Smooth muscle cell (in vitro differentiated cells): ENCODE data around the gene CLDND2. TPM values are rescaled to one million over a fixed set of nuclear protein-coding genes. Genes with fewer than 3 reads are reported as not detected.

Experiments used
- DNase-seq: peaks from one replicate; lab custom pipeline; 2025; ENCODE audit not compliant: unreplicated experiment; lab: John Stamatoyannopoulos, UW
- H2AFZ ChIP-seq: fragments of 200-600 bp; sonication (generic); 2 replicates; pipeline ENCODE4 v1.6.0; 2016; ENCODE audit warnings: antibody characterized with exemption, low read depth, mild to moderate bottlenecking
- H3F3A ChIP-seq: fragments of 200-600 bp; sonication (generic); 2 replicates; pipeline ENCODE4 v1.6.0; 2017; ENCODE audit warnings: antibody characterized with exemption, low read depth
- H3K27ac ChIP-seq: fragments of 200-600 bp; sonication (generic); 2 replicates; pipeline ENCODE4 v1.5.1; 2016; ENCODE audit warnings: low read depth, mild to moderate bottlenecking
- H3K27me3 ChIP-seq: fragments of 200-600 bp; sonication (generic); 2 replicates; pipeline ENCODE4 v1.6.1; 2016; ENCODE audit warnings: low read depth, mild to moderate bottlenecking
- H3K36me3 ChIP-seq: fragments of 200-600 bp; sonication (generic); 2 replicates; pipeline ENCODE4 v1.5.1; 2016; ENCODE audit warnings: low read depth
- H3K4me1 ChIP-seq: fragments of 200-600 bp; sonication (generic); 2 replicates; pipeline ENCODE4 v1.5.1; 2016; ENCODE audit warnings: low read depth
- H3K4me2 ChIP-seq: fragments of 200-600 bp; sonication (generic); 2 replicates; pipeline ENCODE4 v1.6.0; 2016; ENCODE audit warnings: mild to moderate bottlenecking
- H3K4me3 ChIP-seq: fragments of 200-600 bp; sonication (generic); 2 replicates; pipeline ENCODE4 v1.5.1; 2016; ENCODE audit warnings: mild to moderate bottlenecking
- H3K79me2 ChIP-seq: fragments of 200-600 bp; sonication (generic); 2 replicates; pipeline ENCODE4 v1.6.0; 2016; ENCODE audit warnings: low read depth, mild to moderate bottlenecking
- H3K9ac ChIP-seq: fragments of 200-600 bp; sonication (generic); 2 replicates; pipeline ENCODE4 v1.6.0; 2016; ENCODE audit warnings: low read depth
- H3K9me3 ChIP-seq: fragments of 200-600 bp; sonication (generic); replicated peaks from 2 replicates; pipeline ENCODE4 v1.5.1; 2016; ENCODE audit warnings: low read depth
- H4K20me1 ChIP-seq: fragments of 200-600 bp; sonication (generic); 2 replicates; pipeline ENCODE4 v1.6.0; 2016; ENCODE audit warnings: low read depth
- WGBS: methylation state at CpG from one replicate; pipeline ENCODE4 v1.1.7; 2016; ENCODE audit warnings: low lambda C conversion rate; 5-methylcytosine and 5-hydroxymethylcytosine counted together
- polyA plus RNA-seq: library from polyadenylated mRNA; unstranded; fragments of >200 nt; fragmentation: Nextera tagmentation; extraction: Ambion mirVana; gene quantifications from 2 replicates; pipeline ENCODE4 v1.2.1, GENCODE V29; 2016
- total RNA-seq: library from RNA; depleted of rRNA; stranded (reverse); fragments of >200 nt; gene quantifications from 2 replicates; pipeline ENCODE4 v1.2.3, GENCODE V29; 2014
- TF ChIP-seq, protein P1 (sequence below): fragments of 200-600 bp; sonication (generic); IDR thresholded peaks from 2 replicates; pipeline ENCODE4 v1.5.1; 2017; ENCODE audit warnings: borderline replicate concordance, mild to moderate bottlenecking, antibody characterized with exemption; ENCODE audit not compliant: insufficient read depth, poor library complexity, severe bottlenecking

CLDND2 gene
- total and polyA plus RNA-seq, 2 experiments from 2014 or later: 1.4 TPM; not detected in 1

DNA sequence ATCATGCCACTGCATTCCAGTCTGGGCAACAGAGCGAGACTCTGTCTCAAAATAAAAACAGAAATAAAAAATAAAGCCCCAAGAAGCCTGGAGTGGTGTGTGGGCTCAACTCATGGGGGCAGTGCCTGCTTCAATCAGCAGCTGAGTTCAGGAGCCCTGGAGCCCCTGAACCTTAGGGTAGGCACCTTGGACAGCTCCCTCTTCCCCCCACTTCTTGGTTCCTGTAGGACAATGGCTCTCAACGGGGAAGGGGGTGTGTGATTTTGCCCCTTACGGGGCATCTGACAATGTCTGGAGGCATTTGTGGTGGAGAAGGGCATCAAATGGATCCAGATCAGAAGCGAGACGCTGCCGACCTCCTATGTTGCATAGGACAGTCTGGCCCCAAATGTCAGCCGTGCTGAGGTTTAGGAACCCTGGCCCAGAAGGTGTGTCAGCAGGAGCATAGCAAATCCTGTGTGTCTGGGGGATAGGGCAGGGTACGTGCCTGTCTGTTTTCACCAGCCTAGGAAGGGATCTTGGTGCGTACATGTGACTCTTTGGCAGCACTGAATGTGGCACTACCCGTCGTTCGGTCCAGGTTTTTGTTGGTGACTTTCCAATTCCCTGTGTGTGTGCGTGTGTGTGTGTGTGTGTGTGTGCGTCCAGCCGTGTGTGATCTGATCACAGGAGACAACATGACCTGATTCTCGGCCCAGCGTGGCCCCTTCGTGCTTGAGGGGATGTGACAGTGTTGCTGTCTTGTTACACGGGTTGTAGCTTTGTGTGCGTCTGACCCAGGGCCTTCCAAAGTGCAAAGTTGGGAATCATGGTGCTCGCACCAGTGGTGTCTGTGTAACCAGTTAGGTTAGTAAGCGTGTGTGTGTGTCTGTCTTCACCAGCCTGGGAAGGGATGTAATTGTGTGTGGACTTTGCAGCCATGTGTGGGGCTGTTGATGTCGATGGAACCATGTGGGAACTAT lies 49.8 kb downstream of the CLDND2 start:
- WGBS: 85% methylated on average over 23 of the region's 23 CpGs
- no peak overlapping the region for H3K4me3 ChIP-seq
- no peaks in the 10 kb centered on the region for H3K9me3 ChIP-seq
- H3K27ac ChIP-seq: no peak overlapping the region
- H4K20me1 ChIP-seq: no peaks in the 10 kb centered on the region
- H3K9ac ChIP-seq: no peak overlapping the region
- H3K79me2 ChIP-seq: no peaks in the 10 kb centered on the region
- no peak overlapping the region for H2AFZ ChIP-seq
- H3F3A ChIP-seq: no peaks in the 10 kb centered on the region
- DNase-seq: no peak
- H3K27me3 ChIP-seq: no peaks in the 10 kb centered on the region
- TF ChIP-seq, protein P1, sequence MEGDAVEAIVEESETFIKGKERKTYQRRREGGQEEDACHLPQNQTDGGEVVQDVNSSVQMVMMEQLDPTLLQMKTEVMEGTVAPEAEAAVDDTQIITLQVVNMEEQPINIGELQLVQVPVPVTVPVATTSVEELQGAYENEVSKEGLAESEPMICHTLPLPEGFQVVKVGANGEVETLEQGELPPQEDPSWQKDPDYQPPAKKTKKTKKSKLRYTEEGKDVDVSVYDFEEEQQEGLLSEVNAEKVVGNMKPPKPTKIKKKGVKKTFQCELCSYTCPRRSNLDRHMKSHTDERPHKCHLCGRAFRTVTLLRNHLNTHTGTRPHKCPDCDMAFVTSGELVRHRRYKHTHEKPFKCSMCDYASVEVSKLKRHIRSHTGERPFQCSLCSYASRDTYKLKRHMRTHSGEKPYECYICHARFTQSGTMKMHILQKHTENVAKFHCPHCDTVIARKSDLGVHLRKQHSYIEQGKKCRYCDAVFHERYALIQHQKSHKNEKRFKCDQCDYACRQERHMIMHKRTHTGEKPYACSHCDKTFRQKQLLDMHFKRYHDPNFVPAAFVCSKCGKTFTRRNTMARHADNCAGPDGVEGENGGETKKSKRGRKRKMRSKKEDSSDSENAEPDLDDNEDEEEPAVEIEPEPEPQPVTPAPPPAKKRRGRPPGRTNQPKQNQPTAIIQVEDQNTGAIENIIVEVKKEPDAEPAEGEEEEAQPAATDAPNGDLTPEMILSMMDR: no peak
- no peaks in the 10 kb centered on the region for H3K36me3 ChIP-seq
- no peak overlapping the region for H3K4me2 ChIP-seq
- no peaks in the 10 kb centered on the region for H3K4me1 ChIP-seq

DNA sequence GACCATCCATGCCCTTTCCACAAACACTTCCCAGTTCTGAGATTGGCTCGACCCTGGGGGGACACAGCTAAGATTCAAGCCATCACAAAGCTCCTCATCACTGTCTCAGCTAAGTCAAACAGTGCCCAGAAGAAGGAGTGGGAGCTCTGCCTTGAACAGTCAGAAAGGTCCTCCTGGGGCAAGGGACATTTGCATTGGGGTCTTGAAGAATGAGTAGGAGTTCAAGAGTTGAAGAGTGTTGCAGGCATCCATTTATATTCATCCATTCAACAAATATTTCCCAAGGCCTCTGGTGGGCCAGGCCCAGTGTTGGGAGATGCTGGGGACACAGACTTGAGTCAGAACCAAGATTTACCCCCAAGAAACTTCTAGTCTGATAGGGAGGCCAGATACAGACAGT lies 50.8 kb downstream of the CLDND2 start:
- Histone ChIP-seq H3K9ac (no peak overlapping the region), H3K27me3 (no peaks in the 10 kb centered on the region), H3K9me3 (no peaks in the 10 kb centered on the region), H3F3A (no peaks in the 10 kb centered on the region), H2AFZ (no peak overlapping the region), H3K4me2 (no peak overlapping the region), H4K20me1 (no peaks in the 10 kb centered on the region), H3K79me2 (no peaks in the 10 kb centered on the region), H3K4me1 (no peaks in the 10 kb centered on the region), H3K27ac (no peak overlapping the region), H3K36me3 (no peaks in the 10 kb centered on the region), H3K4me3 (no peak overlapping the region)
- 90% methylated on average over 1 of the region's 1 CpG for WGBS
- TF ChIP-seq, protein P1: no peak
- DNase-seq: no peak

DNA sequence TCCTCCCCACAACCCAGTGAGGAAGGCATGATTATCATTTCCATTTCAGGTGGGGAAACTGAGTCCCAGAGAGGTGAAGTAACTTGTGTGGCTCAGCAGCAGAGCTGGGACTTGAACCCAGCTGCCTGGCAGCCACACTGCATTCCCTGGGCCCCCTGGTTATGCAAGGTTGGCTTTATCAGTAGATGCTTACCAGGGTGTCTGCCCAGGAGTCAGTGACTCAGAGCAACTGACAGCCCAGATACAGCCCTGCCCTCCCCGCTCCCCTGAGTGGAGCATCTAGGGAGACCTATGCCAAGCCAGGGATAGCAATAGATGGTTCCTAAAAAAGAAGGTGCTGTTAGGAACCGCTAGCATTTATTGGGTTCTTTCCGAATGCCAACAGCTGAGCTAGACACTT lies 51.4 kb downstream of the CLDND2 start:
- Histone ChIP-seq H3K4me2 (no peak overlapping the region), H3K27me3 (no peaks in the 10 kb centered on the region), H2AFZ (no peak overlapping the region), H3K9me3 (no peaks in the 10 kb centered on the region), H3K4me1 (no peaks in the 10 kb centered on the region), H3K79me2 (no peaks in the 10 kb centered on the region), H3K36me3 (no peaks in the 10 kb centered on the region), H3K27ac (no peak overlapping the region), H3F3A (no peaks in the 10 kb centered on the region), H3K4me3 (no peak overlapping the region), H3K9ac (no peak overlapping the region), H4K20me1 (no peaks in the 10 kb centered on the region)
- DNase-seq: no peak
- TF ChIP-seq, protein P1: no peak
- 85% methylated on average over 3 of the region's 3 CpGs for WGBS

Other genes starting within 250 kb of the CLDND2 start
- not detected in 2 replicates for gene SIGLEC9, start 244.1 kb downstream of the CLDND2 start, total RNA-seq
- not detected in 2 replicates for gene SIGLEC9, start 244.1 kb downstream of the CLDND2 start, polyA plus RNA-seq
- not detected in 2 replicates for gene SIGLEC7, start 226.7 kb downstream of the CLDND2 start, total RNA-seq
- not detected in 2 replicates for gene SIGLEC7, start 226.7 kb downstream of the CLDND2 start, polyA plus RNA-seq
- not detected in 2 replicates for gene CD33, start 143.9 kb downstream of the CLDND2 start, total RNA-seq
- not detected in 2 replicates for gene CD33, start 143.9 kb downstream of the CLDND2 start, polyA plus RNA-seq
- not detected in 2 replicates for gene SIGLECL1, start 117.9 kb downstream of the CLDND2 start, total RNA-seq
- gene SIGLECL1, start 117.9 kb downstream of the CLDND2 start, polyA plus RNA-seq: not detected in 2 replicates
- 3.5 and 4.6 TPM in 2 replicates for gene IGLON5, start 57.4 kb downstream of the CLDND2 start, total RNA-seq
- 3.4 and 3.8 TPM in 2 replicates for gene IGLON5, start 57.4 kb downstream of the CLDND2 start, polyA plus RNA-seq
- gene VSIG10L, start 26.9 kb downstream of the CLDND2 start, total RNA-seq: 0.63 and 2.2 TPM in 2 replicates
- gene VSIG10L, start 26.9 kb downstream of the CLDND2 start, polyA plus RNA-seq: 2.5 and 4.2 TPM in 2 replicates
- gene ETFB, start 2.6 kb downstream of the CLDND2 start, total RNA-seq: 38.0 and 51.1 TPM in 2 replicates
- 94.5 and 108 TPM in 2 replicates for gene ETFB, start 2.6 kb downstream of the CLDND2 start, polyA plus RNA-seq
- not detected in 2 replicates for gene NKG7, start 3.7 kb upstream of the CLDND2 start, total RNA-seq
- gene NKG7, start 3.7 kb upstream of the CLDND2 start, polyA plus RNA-seq: not detected in 2 replicates
- not detected in 2 replicates for gene LIM2, start 19.0 kb upstream of the CLDND2 start, total RNA-seq
- gene LIM2, start 19.0 kb upstream of the CLDND2 start, polyA plus RNA-seq: not detected in 2 replicates
- gene C19orf84, start 21.6 kb upstream of the CLDND2 start, total RNA-seq: not detected in 2 replicates
- gene C19orf84, start 21.6 kb upstream of the CLDND2 start, polyA plus RNA-seq: 0.71 TPM in 1 of 2 replicates, not detected in the other
- not detected in 2 replicates for gene SIGLEC10, start 48.6 kb upstream of the CLDND2 start, total RNA-seq
- 0.40 TPM in 1 of 2 replicates, not detected in the other for gene SIGLEC10, start 48.6 kb upstream of the CLDND2 start, polyA plus RNA-seq
- gene SIGLEC8, start 89.5 kb upstream of the CLDND2 start, total RNA-seq: not detected in 2 replicates
- not detected in 2 replicates for gene SIGLEC8, start 89.5 kb upstream of the CLDND2 start, polyA plus RNA-seq
- gene CEACAM18, start 109.5 kb upstream of the CLDND2 start, total RNA-seq: not detected in 2 replicates
- not detected in 2 replicates for gene CEACAM18, start 109.5 kb upstream of the CLDND2 start, polyA plus RNA-seq
- not detected in 2 replicates for gene SIGLEC12, start 132.8 kb upstream of the CLDND2 start, total RNA-seq
- gene SIGLEC12, start 132.8 kb upstream of the CLDND2 start, polyA plus RNA-seq: not detected in 2 replicates
- 2.0 and 3.6 TPM in 2 replicates for gene SIGLEC6, start 162.7 kb upstream of the CLDND2 start, total RNA-seq
- gene SIGLEC6, start 162.7 kb upstream of the CLDND2 start, polyA plus RNA-seq: not detected in 2 replicates
- 3.6 and 6.9 TPM in 2 replicates for gene ZNF175, start 202.3 kb upstream of the CLDND2 start, total RNA-seq
- gene ZNF175, start 202.3 kb upstream of the CLDND2 start, polyA plus RNA-seq: 1.1 TPM in 2 replicates